Thyroid gland (tissue), 4 donors: Measurements from ENCODE around the gene PSORS1C1.

Experiments used
- CTCF ChIP-seq, 6 experiments: fragments of 200-600 bp in 3 of 6; fragments of 450-650 bp in 3 of 6; sonication (generic) in 3 of 6; IDR thresholded peaks; one replicate each; pipeline ENCODE4 v1.5.1; 2016 to 2019; ENCODE audit warnings: antibody characterized with exemption in 6 of 6, mild to moderate bottlenecking in 2 of 6, inconsistent platforms in 1 of 6, moderate library complexity in 1 of 6
- POLR2A ChIP-seq, 2 donors: fragments of 450-650 bp; IDR thresholded peaks; one replicate each; pipeline ENCODE4 v1.6.1; 2017; ENCODE audit warnings: antibody characterized with exemption in 2 of 2, mild to moderate bottlenecking in 2 of 2, moderate library complexity in 1 of 2

- no peak for TF ChIP-seq CTCF (IDR thresholded peaks at IDR 0.05)
- TF ChIP-seq POLR2A (IDR thresholded peaks at IDR 0.05): no peak
These were observed 2.1 kb upstream of the PSORS1C1 start, which contains the start of gene C6orf15 for GRCh38 chr6:31112478-31112877.
